Thyroid gland (tissue), 4 donors: ENCODE data around the gene PLEKHH3. TPM values are rescaled to one million over a fixed set of nuclear protein-coding genes. Genes with fewer than 3 reads are reported as not detected.
A peak's percentile ranks its signal among the peaks of the same experiment; 100 is the strongest.

Source experiments
- DNase-seq, 2 donors: peaks; one replicate each; pipeline ENCODE4 v3.0.0-alpha.2; 2019
- H3K27ac ChIP-seq, 3 donors: fragments of 200-600 bp; sonication (generic); 1 replicate in 2 of 3; 2 replicates in 1 of 3; pipeline ENCODE4 v1.5.1; 2016 to 2019; ENCODE audit warnings: mild to moderate bottlenecking in 1 of 3, moderate library complexity in 1 of 3
- H3K27me3 ChIP-seq: fragments of 200-600 bp; sonication (generic); one replicate; pipeline ENCODE4 v1.5.1; 2019
- H3K36me3 ChIP-seq, 2 donors: fragments of 200-600 bp; sonication (generic); one replicate each; pipeline ENCODE4 v1.5.1; 2016 to 2019
- H3K4me1 ChIP-seq, 2 donors: fragments of 200-600 bp; sonication (generic); one replicate each; pipeline ENCODE4 v1.5.1; 2017 to 2019
- H3K4me3 ChIP-seq, 3 donors: fragments of 200-600 bp; sonication (generic); replicated peaks in 1 of 3; 1 replicate in 2 of 3; 2 replicates in 1 of 3; pipeline ENCODE4 v1.5.1; 2016; ENCODE audit warnings: mild to moderate bottlenecking in 1 of 3
- H3K9me3 ChIP-seq: fragments of 200-600 bp; sonication (generic); one replicate; pipeline ENCODE4 v1.5.1; 2017
- POLR2A ChIP-seq, 2 donors: fragments of 450-650 bp; IDR thresholded peaks; one replicate each; pipeline ENCODE4 v1.6.1; 2017; ENCODE audit warnings: antibody characterized with exemption in 2 of 2, mild to moderate bottlenecking in 2 of 2, moderate library complexity in 1 of 2
- WGBS, 2 donors: methylation state at CpG; one replicate each; pipeline ENCODE4 v1.1.5; 2017; 5-methylcytosine and 5-hydroxymethylcytosine counted together
- intact Hi-C: fragments of 100-400 bp; cut with DNase I; formaldehyde crosslinking; loops from one replicate; pipeline ENCODE4 v1.15.1; 2023
- total RNA-seq, 4 donors: library from RNA; depleted of rRNA; stranded (reverse); fragments of >200 nt; gene quantifications; one replicate each; pipeline ENCODE4 v1.2.3, GENCODE V29; 2016
- TF ChIP-seq, protein P1 (sequence below), 6 experiments: fragments of 200-600 bp in 3 of 6; fragments of 450-650 bp in 3 of 6; sonication (generic) in 3 of 6; IDR thresholded peaks; one replicate each; pipeline ENCODE4 v1.5.1; 2016 to 2019; ENCODE audit warnings: antibody characterized with exemption in 6 of 6, mild to moderate bottlenecking in 2 of 6, inconsistent platforms in 1 of 6, moderate library complexity in 1 of 6

The PLEKHH3 gene
- total RNA-seq, 4 donors from 2014 or later = 22.0 to 30.4 (median 26.4) TPM

DNA sequence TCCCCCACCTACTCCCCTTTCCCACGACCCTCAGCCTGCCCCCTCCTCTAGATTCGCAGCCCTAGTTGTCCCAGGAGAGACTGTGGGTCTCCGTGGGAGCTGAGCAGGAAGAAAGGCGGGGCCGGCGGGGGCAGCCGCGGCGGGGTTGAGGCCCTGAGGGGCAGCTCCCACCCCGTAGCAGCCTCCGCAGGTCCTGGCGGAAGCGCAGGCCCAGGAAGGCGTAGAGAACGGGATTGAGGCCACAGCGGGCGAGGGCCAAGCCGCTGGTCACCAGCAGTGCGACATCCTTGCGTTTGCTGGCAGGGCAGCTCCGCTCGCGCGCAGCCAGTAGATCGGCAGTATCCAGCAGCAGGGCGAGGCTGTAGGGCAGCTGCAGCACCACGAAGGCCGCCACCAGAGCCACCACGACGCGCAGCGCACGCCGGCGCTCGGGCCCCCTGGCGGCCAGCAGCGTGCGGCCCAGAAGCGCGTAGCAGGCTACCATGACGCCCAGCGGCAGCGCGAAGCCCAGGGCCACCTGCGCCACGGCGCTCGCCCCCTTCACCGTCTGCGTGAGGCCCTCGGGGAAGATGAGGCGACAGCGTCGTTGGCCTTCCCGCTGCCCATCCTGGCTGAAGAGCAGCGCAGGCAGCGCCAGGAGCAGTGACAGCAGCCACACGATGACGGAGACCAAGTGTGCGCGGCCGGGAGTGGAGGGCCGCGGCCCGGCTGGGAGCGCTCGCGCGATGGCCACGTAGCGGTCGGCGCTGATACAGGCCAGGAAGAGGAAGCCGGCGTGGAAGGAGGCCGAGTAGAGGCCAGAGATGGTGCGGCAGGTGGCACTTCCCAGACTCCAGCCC, 2.9 kb upstream of the PLEKHH3 start:
- peak overlapping the region; percentile 94 to 96 (median 94) for H3K27ac ChIP-seq
- peak in 1 of 2 donors; percentile 48 for TF ChIP-seq POLR2A (IDR thresholded peaks at IDR 0.05)
- TF ChIP-seq, protein P1, sequence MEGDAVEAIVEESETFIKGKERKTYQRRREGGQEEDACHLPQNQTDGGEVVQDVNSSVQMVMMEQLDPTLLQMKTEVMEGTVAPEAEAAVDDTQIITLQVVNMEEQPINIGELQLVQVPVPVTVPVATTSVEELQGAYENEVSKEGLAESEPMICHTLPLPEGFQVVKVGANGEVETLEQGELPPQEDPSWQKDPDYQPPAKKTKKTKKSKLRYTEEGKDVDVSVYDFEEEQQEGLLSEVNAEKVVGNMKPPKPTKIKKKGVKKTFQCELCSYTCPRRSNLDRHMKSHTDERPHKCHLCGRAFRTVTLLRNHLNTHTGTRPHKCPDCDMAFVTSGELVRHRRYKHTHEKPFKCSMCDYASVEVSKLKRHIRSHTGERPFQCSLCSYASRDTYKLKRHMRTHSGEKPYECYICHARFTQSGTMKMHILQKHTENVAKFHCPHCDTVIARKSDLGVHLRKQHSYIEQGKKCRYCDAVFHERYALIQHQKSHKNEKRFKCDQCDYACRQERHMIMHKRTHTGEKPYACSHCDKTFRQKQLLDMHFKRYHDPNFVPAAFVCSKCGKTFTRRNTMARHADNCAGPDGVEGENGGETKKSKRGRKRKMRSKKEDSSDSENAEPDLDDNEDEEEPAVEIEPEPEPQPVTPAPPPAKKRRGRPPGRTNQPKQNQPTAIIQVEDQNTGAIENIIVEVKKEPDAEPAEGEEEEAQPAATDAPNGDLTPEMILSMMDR (IDR thresholded peaks at IDR 0.05) = peak; percentile 55 to 93 (median 90)
- H3K4me1 ChIP-seq = peaks cover 44 to 63% of the 10 kb centered on the region in 2 donors
- intact Hi-C loops = loop anchor here (5.0 kb wide), 1 partner anchor 102 kb away; the partner anchor contains the start of gene PSMC3IP
- 8 to 14% methylated on average over 5 to 30 of the region's 78 CpGs for WGBS, 2 donors
- DNase-seq = peak; percentile 69 to 78
- H3K9me3 ChIP-seq = no peaks in the 10 kb centered on the region
- H3K36me3 ChIP-seq = no peaks in the 10 kb centered on the region
- no peaks in the 10 kb centered on the region for H3K27me3 ChIP-seq
- H3K4me3 ChIP-seq = peak overlapping the region in 1 of 3 donors; percentile 50

DNA sequence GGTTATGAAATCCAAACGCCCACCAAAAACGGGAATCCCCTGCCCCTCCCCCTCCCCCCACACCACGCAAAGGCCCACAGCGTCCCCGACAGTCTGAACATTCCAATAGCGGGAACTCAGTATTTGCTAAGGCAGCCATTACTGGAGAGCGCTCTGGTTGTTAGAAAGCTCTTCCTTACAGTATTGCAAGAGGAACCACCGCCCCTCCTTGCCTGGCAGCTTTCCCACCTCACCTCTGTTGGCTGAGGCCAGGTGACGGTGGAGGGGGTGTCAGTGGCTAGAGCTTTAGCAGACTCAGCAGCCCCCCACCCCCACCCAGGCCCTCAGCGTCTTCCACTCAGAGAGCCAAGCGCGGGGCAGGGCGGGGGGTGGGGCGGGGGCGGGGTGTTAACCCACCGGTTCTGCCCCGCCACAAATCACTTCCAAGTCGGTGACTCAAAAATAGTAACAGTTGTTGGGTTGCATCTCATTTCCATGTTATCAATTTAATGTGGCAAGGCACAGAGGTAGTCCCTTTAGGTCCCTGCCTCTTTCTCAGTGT, 2.2 kb upstream of the PLEKHH3 start:
- DNase-seq = peak; percentile 68 to 73
- Histone ChIP-seq H3K4me1 (peaks cover 45 to 64% of the 10 kb centered on the region in 2 donors), H3K27me3 (no peaks in the 10 kb centered on the region), H3K9me3 (no peaks in the 10 kb centered on the region), H3K27ac (peak overlapping the region; percentile 94 to 96 (median 94)), H3K36me3 (no peaks in the 10 kb centered on the region), H3K4me3 (peak overlapping the region in 1 of 3 donors; percentile 50)
- intact Hi-C loops = loop anchor here (5.0 kb wide), 1 partner anchor 102 kb away; the partner anchor contains the start of gene PSMC3IP
- TF ChIP-seq POLR2A (IDR thresholded peaks at IDR 0.05) = no peak
- TF ChIP-seq, protein P1 (IDR thresholded peaks at IDR 0.05) = no peak
- WGBS, 2 donors = 5 to 6% methylated on average over 12 to 18 of the region's 18 CpGs

DNA sequence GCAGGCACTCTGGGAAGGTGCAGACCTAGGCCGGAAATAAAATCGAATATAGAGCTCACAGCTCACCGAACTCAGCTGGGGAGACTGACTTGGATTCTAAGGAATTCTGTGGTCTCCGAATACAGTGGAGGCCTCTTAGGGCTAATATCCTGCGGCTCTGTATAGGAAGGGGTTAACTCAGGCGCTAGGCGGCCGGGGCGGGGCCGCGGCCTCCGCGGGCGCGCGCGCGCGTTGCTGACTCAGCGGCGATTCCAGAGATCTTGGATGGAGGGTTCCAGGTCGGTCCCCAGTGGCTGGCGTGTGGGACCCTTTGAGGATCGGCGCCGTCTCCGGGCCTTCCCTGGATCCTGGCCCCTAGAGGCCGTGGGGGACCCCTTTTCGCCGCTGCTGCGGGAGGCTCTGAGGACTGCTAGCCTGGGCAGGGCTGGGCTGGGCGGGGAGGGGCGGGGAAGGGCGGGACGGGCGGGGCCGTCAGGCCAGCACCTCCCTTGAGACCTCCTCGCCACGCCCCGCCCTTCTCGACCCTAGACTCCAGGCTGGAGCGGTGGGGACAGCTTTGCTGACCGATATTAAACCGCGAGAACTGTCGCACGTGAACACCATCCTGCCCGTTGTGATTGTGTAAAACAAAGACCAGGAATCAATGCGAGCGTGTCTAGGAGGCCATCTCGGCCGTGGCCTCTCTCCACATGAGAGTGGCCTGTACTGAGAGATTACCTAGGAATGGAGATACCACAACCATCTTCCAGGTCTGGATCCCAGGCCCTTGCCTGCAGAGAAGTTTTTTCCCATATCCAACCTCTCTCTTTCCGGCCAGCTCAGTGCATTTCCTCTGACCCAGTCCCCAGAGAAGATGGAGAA, 1.4 kb upstream of the PLEKHH3 start:
- WGBS, 2 donors = 1 to 2% methylated on average over 30 to 41 of the region's 53 CpGs
- H3K27me3 ChIP-seq = no peaks in the 10 kb centered on the region
- intact Hi-C loops = loop anchor here (5.0 kb wide), 1 partner anchor 101 kb away; the partner anchor contains the start of gene PSMC3IP
- H3K4me1 ChIP-seq = peaks cover 43 to 63% of the 10 kb centered on the region in 2 donors
- TF ChIP-seq, protein P1 (IDR thresholded peaks at IDR 0.05) = no peak
- TF ChIP-seq POLR2A (IDR thresholded peaks at IDR 0.05) = peak in 1 of 2 donors; percentile 72
- H3K4me3 ChIP-seq = peak overlapping the region; percentile 21 to 50 (median 42)
- H3K36me3 ChIP-seq = peaks cover 2 to 4% of the 10 kb centered on the region in 2 donors
- H3K9me3 ChIP-seq = no peaks in the 10 kb centered on the region
- peak overlapping the region; percentile 94 to 96 (median 94) for H3K27ac ChIP-seq
- peak; percentile 87 to 88 for DNase-seq

DNA sequence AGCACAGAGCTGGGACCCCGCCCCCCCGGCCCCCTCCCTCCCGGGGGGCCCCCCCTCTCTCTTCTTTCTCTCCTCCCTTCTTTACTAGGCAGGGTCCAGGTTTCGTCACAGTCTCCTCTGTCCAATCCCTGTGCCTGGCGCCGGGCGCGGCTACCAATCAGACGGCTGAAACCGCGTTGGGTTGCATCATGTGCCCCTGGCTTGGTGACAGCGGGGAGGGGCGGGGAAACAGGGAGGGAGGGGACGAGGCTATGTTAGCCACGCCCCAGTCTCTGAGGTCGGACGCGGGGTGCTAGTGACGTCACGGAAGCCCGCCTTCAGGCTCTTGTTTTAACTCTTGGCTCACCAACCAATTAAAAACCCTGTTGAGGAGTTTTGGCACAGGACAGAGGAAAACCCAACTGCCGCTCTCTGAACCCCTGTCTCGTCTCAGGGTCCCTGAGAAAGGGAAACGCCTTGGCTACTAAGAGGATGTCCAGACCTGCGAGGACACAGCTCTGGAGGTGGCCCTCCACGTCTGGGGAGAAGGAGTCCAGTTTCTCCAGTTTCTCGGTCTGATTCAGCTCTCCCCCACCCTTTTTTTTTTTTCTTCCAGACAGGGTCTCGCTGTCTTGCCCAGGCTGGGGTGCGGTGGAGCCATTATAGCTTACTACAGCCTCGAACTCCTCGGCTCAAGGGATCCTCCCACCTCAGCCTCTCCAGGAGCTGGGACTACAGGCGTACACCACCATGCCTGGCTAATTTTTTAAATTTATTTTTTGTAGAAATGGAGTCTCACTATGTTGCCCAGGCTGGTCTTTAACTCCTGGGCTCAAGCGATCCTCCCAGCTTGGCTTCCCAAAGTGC, 441 bp upstream of the PLEKHH3 start:
- peak overlapping the region; percentile 21 to 90 (median 42) for H3K4me3 ChIP-seq
- TF ChIP-seq, protein P1 (IDR thresholded peaks at IDR 0.05) = no peak
- TF ChIP-seq POLR2A (IDR thresholded peaks at IDR 0.05) = no peak
- peak overlapping the region; percentile 94 to 96 (median 94) for H3K27ac ChIP-seq
- WGBS, 2 donors = 4 to 5% methylated on average over 16 to 30 of the region's 33 CpGs
- peaks cover 40 to 54% of the 10 kb centered on the region in 2 donors for H3K4me1 ChIP-seq
- intact Hi-C loops = loop anchor here (5.0 kb wide), 1 partner anchor 100 kb away; the partner anchor contains the start of gene PSMC3IP
- no peaks in the 10 kb centered on the region for H3K27me3 ChIP-seq
- H3K9me3 ChIP-seq = no peaks in the 10 kb centered on the region
- H3K36me3 ChIP-seq = peaks cover 7 to 8% of the 10 kb centered on the region in 2 donors
- peak; percentile 100 for DNase-seq
